ENCODE measurements around the gene WT1. TPM values are rescaled to one million over a fixed set of nuclear protein-coding genes. Genes with fewer than 3 reads are reported as not detected.
A peak's percentile ranks its signal among the peaks of the same experiment; 100 is the strongest.

WT1 gene
- total and polyA plus RNA-seq, 2 of the 8 experiments (the other 6 are each of a cell fraction or from before 2014, with no cell fraction given): 0.05 to 0.17 TPM

DNA sequence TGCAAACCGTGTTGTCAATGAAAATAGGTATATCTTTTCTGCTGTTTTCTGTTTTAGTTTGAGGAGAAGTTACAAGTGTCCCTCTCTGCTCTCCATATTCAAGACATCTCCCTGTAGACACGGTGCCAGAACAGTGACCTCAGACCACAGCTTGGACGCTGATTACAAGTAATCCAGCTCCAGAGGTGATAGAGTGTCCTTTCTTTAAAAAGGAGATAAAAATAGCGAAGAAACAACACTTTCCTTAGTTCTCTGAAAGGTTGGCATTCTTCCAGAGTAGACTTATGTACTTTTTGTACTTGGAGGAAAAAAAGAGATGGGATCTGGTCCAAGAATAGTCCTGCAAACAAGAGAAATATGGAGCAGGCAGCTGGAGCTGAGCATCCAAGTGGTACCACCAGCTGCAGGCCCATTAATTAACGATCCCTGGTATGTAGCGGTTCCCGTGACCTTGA lies 43.0 kb upstream of the WT1 start:
- no peaks in the 10 kb centered on the region for H3K36me3 ChIP-seq (ENCODE audit: control insufficient read depth in 2 of 4, insufficient read depth in 4 of 4, low read length in 3 of 4)
- H2BK120ac ChIP-seq (replicated peaks; ENCODE audit: low read depth, low read length): no peak overlapping the region
- H3K4me3 ChIP-seq (ENCODE audit: extremely low read depth in 1 of 4, insufficient read depth in 2 of 4, low read depth in 3 of 4, low read length in 4 of 4): no peak overlapping the region
- TF ChIP-seq BRCA1 (IDR thresholded peaks at IDR 0.05; ENCODE audit: low read depth, low read length): no peak
- no peak for TF ChIP-seq BCL11A (IDR thresholded peaks at IDR 0.05; ENCODE audit: low read depth in 2 of 2, low read length in 2 of 2)
- no peak for TF ChIP-seq CBX5 (IDR thresholded peaks at IDR 0.05; ENCODE audit: low read depth, low read length)
- no peak for TF ChIP-seq HDAC2 (IDR thresholded peaks at IDR 0.05; ENCODE audit: borderline replicate concordance in 1 of 2, low read depth in 2 of 2, low read length in 2 of 2)
- no peak for TF ChIP-seq EZH2 (IDR thresholded peaks at IDR 0.05; ENCODE audit: low read depth, low read length, severe bottlenecking)
- TF ChIP-seq CREB1 (IDR thresholded peaks at IDR 0.05): no peak
- TF ChIP-seq POLR2AphosphoS5 (IDR thresholded peaks at IDR 0.05; ENCODE audit: low read depth, low read length): no peak
- no peak for TF ChIP-seq NANOG (IDR thresholded peaks at IDR 0.05; ENCODE audit: insufficient read depth, low read depth, low read length, poor library complexity, severe bottlenecking)
- TF ChIP-seq TAF1 (IDR thresholded peaks at IDR 0.05; ENCODE audit: low read depth, low read length): no peak
- no peak for TF ChIP-seq BACH1 (IDR thresholded peaks at IDR 0.05; ENCODE audit: low read length)
- TF ChIP-seq RNF2 (IDR thresholded peaks at IDR 0.05; ENCODE audit: borderline replicate concordance, low read depth, low read length, missing control alignments, poor library complexity, severe bottlenecking): no peak
- no peak for TF ChIP-seq POU5F1 (IDR thresholded peaks at IDR 0.05; ENCODE audit: low read depth, low read length)
- H3K56ac ChIP-seq (replicated peaks; ENCODE audit: insufficient read length, low read depth, low read length): no peak overlapping the region
- no peaks in the 10 kb centered on the region for H3K9me3 ChIP-seq (ENCODE audit: insufficient read depth in 2 of 2, low read depth in 1 of 2, low read length in 1 of 2)
- no peak overlapping the region for H4K91ac ChIP-seq (replicated peaks; ENCODE audit: insufficient read length, low read length)
- no peak overlapping the region for H2BK15ac ChIP-seq (ENCODE audit: low read length)
- H3K79me2 ChIP-seq (ENCODE audit: control insufficient read depth in 1 of 2, insufficient read depth in 2 of 2, low read length in 2 of 2): no peaks in the 10 kb centered on the region
- H3K79me1 ChIP-seq (ENCODE audit: low read depth, low read length): no peaks in the 10 kb centered on the region
- no peak overlapping the region for H2AK5ac ChIP-seq (ENCODE audit: low read depth, low read length)
- no peak overlapping the region for H3K27ac ChIP-seq (ENCODE audit: low read depth, low read length)
- WGBS, 2 experiments (ENCODE audit: extremely low coverage in 1 of 2, insufficient coverage in 1 of 2, insufficient read length in 1 of 2, insufficient replicate concordance in 2 of 2, low coverage in 1 of 2, low lambda C conversion rate in 2 of 2, missing lambda C conversion rate in 1 of 2): 92% methylated on average over 7 of the region's 7 CpGs; no CpG with 5 or more reads in 1 of the 2 experiments
- no peak overlapping the region for H3K4me2 ChIP-seq (ENCODE audit: insufficient read depth in 1 of 2, low read depth in 2 of 2, low read length in 2 of 2)
- H2AFZ ChIP-seq (ENCODE audit: low read length): 0 out of 2 replicates have a peak overlapping the region, but pooled peaks have one; percentile 30
- no peak overlapping the region for H4K8ac ChIP-seq (ENCODE audit: extremely low read depth, insufficient read depth, low read length)
- no peaks in the 10 kb centered on the region for H3K4me1 ChIP-seq (replicated peaks in 1 of 4; ENCODE audit: control insufficient read depth in 3 of 4, insufficient read depth in 4 of 4, low read length in 3 of 4)
- no peak overlapping the region for H4K5ac ChIP-seq (ENCODE audit: insufficient read length, low read depth, low read length)
- H3K14ac ChIP-seq (ENCODE audit: insufficient read length): no peak overlapping the region
- H3K23me2 ChIP-seq (ENCODE audit: low read depth, low read length): no peaks in the 10 kb centered on the region
- H4K20me1 ChIP-seq (replicated peaks in 1 of 2; ENCODE audit: control insufficient read depth in 1 of 2, insufficient read depth in 2 of 2, low read length in 2 of 2): no peaks in the 10 kb centered on the region
- no peak overlapping the region for H3K23ac ChIP-seq (ENCODE audit: insufficient read length)
- ChIA-PET POLR2A (ENCODE audit: partially characterized antibody) (no interaction called here), CTCF (ENCODE audit: partially characterized antibody) (interaction anchor here (1.0 to 3.0 kb wide), 5 partner anchors 9 to 301 kb away, joined by 3 to 14 read pairs (median 4); no protein-coding TSS in a partner anchor)
- FAIRE-seq (no peak), DNase-seq (ENCODE audit: low read depth in 1 of 2, low spot score in 2 of 2) (no peak)
- H3K9ac ChIP-seq (replicated peaks in 1 of 4; ENCODE audit: extremely low read depth in 1 of 4, low read depth in 3 of 4, low read length in 3 of 4): no peak overlapping the region
- no peak overlapping the region for H2BK20ac ChIP-seq (ENCODE audit: low read length)
- no peaks in the 10 kb centered on the region for H3K27me3 ChIP-seq (replicated peaks in 1 of 4; ENCODE audit: control insufficient read depth in 3 of 4, extremely low read depth in 1 of 4, insufficient read depth in 3 of 4, low read length in 3 of 4)
- no peak overlapping the region for H2BK12ac ChIP-seq (ENCODE audit: low read depth, low read length)
- no peak overlapping the region for H2BK5ac ChIP-seq (ENCODE audit: low read depth, low read length)
- H3K4ac ChIP-seq (replicated peaks; ENCODE audit: insufficient read length, low read depth, low read length): no peak overlapping the region
- no peak overlapping the region for H3K18ac ChIP-seq (ENCODE audit: extremely low read depth, low read length)

All from H1 (cell line).